Suprapubic skin (tissue), 4 donors: ENCODE data around the gene CCDC57. TPM values are rescaled to one million over a fixed set of nuclear protein-coding genes. Genes with fewer than 3 reads are reported as not detected.

ENCODE experiments used
- DNase-seq, 2 donors: peaks; one replicate each; pipeline ENCODE4 v3.0.0-alpha.2; 2019; ENCODE audit warnings: low spot score in 2 of 2
- H3K27ac ChIP-seq: fragments of 200-600 bp; sonication (generic); one replicate; pipeline ENCODE4 v1.5.1; 2019
- H3K27me3 ChIP-seq: fragments of 200-600 bp; sonication (generic); one replicate; pipeline ENCODE4 v1.5.1; 2019
- H3K36me3 ChIP-seq: fragments of 200-600 bp; sonication (generic); one replicate; pipeline ENCODE4 v1.5.1; 2019
- H3K4me1 ChIP-seq: fragments of 200-600 bp; sonication (generic); one replicate; pipeline ENCODE4 v1.5.1; 2019
- H3K4me3 ChIP-seq: fragments of 200-600 bp; sonication (generic); one replicate; pipeline ENCODE4 v1.5.1; 2019; ENCODE audit warnings: mild to moderate bottlenecking
- H3K9me3 ChIP-seq: fragments of 200-600 bp; sonication (generic); one replicate; pipeline ENCODE4 v1.5.1; 2019
- CTCF ChIP-seq, 2 donors: fragments of 200-600 bp in 1 of 2; fragments of 450-650 bp in 1 of 2; sonication (generic) in 1 of 2; IDR thresholded peaks; one replicate each; pipeline ENCODE4 v1.5.1; 2016 to 2019; ENCODE audit warnings: antibody characterized with exemption in 2 of 2, mild to moderate bottlenecking in 1 of 2, moderate library complexity in 1 of 2
- EP300 ChIP-seq: sonication (generic); formaldehyde crosslinking; IDR thresholded peaks from one replicate; pipeline ENCODE4 v1.6.1; 2017; ENCODE audit warnings: antibody characterized with exemption
- POLR2A ChIP-seq, 2 donors: fragments of 450-650 bp; IDR thresholded peaks; one replicate each; pipeline ENCODE4 v1.6.1; 2017; ENCODE audit warnings: antibody characterized with exemption in 2 of 2, mild to moderate bottlenecking in 2 of 2, moderate library complexity in 2 of 2
- POLR2AphosphoS5 ChIP-seq, 3 donors: sonication (generic); formaldehyde crosslinking; IDR thresholded peaks; one replicate each; pipeline ENCODE4 v1.6.1; 2017; ENCODE audit warnings: antibody characterized with exemption in 3 of 3
- WGBS: methylation state at CpG from one replicate; pipeline ENCODE4 v1.1.5; 2018; 5-methylcytosine and 5-hydroxymethylcytosine counted together
- total RNA-seq, 4 donors: library from RNA; depleted of rRNA; stranded (reverse); fragments of >200 nt; gene quantifications; one replicate each; pipeline ENCODE4 v1.1.0, GENCODE V29; 2016

The CCDC57 gene
- total RNA-seq, 4 donors from 2014 or later: 16.1 to 29.8 (median 20.3) TPM

- 91% methylated on average over 14 of the region's 38 CpGs for WGBS
- Histone ChIP-seq H3K27ac (no peak overlapping the region), H3K4me3 (no peak overlapping the region), H3K9me3 (no peaks in the 10 kb centered on the region), H3K36me3 (peaks cover 64% of the 10 kb centered on the region), H3K27me3 (no peaks in the 10 kb centered on the region), H3K4me1 (peaks cover 41% of the 10 kb centered on the region)
- TF ChIP-seq CTCF (IDR thresholded peaks at IDR 0.05) (no peak), POLR2AphosphoS5 (IDR thresholded peaks at IDR 0.05) (no peak), POLR2A (IDR thresholded peaks at IDR 0.05) (no peak), EP300 (no peak)
- DNase-seq: no peak
These were observed 158.2 kb downstream of the CCDC57 start for GRCh38 chr17:82054351-82055022.

DNA sequence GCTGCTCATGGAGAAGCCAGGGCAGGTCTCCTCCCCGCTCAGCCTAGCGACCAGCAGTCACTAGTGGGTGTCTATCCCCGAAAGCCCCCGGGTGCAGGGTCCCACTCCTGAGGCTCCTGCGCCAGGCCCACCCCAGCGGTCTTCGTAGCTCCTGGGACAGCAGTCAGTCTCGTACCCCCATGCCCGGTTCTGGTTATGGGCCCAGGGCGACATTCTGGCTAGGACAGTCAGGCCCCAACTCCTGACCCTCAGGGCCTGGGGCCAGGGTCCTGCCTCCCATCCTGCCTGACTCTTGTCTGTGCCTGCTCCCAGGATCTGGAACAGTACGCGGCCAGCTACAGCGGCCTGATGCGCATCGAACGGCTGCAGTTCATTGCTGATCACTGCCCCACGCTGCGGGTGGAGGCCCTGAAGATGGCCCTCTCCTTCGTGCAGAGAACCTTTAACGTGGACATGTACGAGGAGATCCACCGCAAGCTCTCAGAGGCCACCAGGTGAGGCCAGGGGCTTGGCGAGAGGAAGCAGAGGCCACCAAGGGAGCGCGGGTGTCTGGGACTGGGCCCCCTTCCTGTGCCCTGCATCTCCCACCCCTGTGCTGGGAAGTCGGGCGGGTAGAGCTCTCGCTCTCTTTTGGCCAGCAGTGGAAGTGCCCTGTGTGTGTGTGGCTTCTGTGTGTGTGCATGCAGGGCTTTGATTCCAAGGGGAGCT is 158.9 kb downstream of the CCDC57 start:
- Histone ChIP-seq H3K4me3 (peak overlapping the region; percentile 85), H3K27me3 (no peaks in the 10 kb centered on the region), H3K27ac (no peak overlapping the region), H3K36me3 (peaks cover 62% of the 10 kb centered on the region), H3K9me3 (no peaks in the 10 kb centered on the region), H3K4me1 (peaks cover 42% of the 10 kb centered on the region)
- DNase-seq: no peak
- 100% methylated on average over 1 of the region's 28 CpGs for WGBS
- TF ChIP-seq CTCF (IDR thresholded peaks at IDR 0.05): no peak

GRCh38 chr17:82053130-82053529 is 159.5 kb downstream of the CCDC57 start:
- no peak for DNase-seq
- Histone ChIP-seq H3K9me3 (no peaks in the 10 kb centered on the region), H3K4me1 (peaks cover 42% of the 10 kb centered on the region), H3K4me3 (peak overlapping the region; percentile 85), H3K27ac (no peak overlapping the region), H3K36me3 (peaks cover 62% of the 10 kb centered on the region), H3K27me3 (no peaks in the 10 kb centered on the region)
- TF ChIP-seq POLR2AphosphoS5 (IDR thresholded peaks at IDR 0.05): no peak
- TF ChIP-seq CTCF (IDR thresholded peaks at IDR 0.05): no peak
- no peak for TF ChIP-seq POLR2A (IDR thresholded peaks at IDR 0.05)
- 96% methylated on average over 11 of the region's 19 CpGs for WGBS

DNA sequence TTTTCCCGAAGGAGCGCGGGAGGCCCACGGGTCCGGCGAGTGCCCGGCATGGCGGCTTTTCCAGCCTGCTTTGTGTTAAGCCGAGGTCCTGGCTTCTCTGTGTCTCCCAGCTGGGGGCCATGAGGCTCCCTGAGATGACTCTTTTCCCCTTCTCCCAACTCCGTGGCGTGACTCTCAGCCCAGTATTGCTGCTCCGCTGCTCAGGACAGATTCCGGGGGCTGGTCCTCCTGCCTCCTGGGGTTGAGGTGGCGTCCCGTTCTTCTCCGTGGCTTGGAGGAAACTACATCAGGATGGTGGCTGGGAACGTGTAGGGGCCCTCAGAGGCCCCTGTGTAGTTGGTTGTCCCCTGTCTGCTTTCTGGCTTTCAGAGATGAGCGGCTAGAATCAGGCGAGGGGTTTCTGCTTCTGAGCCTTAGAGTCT is 160.0 kb downstream of the CCDC57 start:
- H3K36me3 ChIP-seq: peaks cover 62% of the 10 kb centered on the region
- no peak for DNase-seq
- peak overlapping the region; percentile 85 for H3K4me3 ChIP-seq
- no peaks in the 10 kb centered on the region for H3K27me3 ChIP-seq
- H3K4me1 ChIP-seq: peaks cover 42% of the 10 kb centered on the region
- TF ChIP-seq CTCF (IDR thresholded peaks at IDR 0.05): no peak
- no peak for TF ChIP-seq POLR2AphosphoS5 (IDR thresholded peaks at IDR 0.05)
- no peak for TF ChIP-seq POLR2A (IDR thresholded peaks at IDR 0.05)
- TF ChIP-seq EP300: no peak
- no peaks in the 10 kb centered on the region for H3K9me3 ChIP-seq
- WGBS: 57% methylated on average over 3 of the region's 19 CpGs
- no peak overlapping the region for H3K27ac ChIP-seq

DNA sequence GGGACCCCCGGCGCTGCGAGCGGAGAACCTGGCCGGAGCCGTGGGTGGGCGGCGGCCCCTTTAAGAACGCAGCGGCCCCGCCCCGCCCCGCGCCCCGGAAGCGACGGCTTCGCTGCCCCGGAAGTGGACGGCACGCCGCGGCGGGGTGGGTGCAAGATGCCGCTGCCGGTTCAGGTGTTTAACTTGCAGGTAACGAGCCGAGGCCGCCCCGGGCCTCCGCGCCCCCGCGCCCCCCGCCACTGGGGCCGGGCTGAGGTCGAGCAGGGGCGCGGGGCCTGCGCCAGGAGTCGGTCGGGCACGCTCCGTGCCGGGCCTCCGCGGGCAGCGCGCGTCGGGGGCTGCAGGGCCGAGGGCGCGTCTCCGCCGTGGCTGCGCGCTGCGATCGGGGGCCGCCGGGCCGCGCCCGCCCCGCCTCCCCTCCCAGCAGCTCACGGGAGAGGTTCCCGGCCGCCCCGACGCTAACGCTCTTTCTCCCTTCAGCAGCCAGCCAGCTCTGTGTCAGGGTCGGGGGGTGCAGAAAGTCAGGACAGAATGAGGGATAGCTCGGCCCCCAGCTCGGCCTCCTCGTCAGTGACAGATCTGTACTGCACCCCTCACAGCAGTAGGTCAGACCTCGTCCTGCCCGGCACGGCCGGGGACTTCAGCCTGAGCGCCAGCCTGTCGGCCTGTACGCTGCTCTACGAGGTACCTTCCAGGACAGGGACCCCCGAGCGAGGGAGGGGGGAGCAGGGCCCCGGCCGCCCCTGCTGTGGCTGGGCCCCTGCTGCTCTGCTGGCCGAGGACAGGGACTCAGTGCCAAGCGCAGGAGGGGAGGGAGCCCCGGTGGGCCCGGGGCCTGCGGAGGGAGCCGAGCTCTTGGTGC is 160.6 kb downstream of the CCDC57 start, which contains the start of the genes GPS1 and RFNG:
TSS of gene GPS1 (plus strand) at position 123 of the 862 bp plus-strand sequence. CDS start at position 157, 34 bp downstream.
TSS of gene RFNG (minus strand) at position 36 of the 862 bp plus-strand sequence. CDS start 45 bp downstream, outside the sequence.
- Histone ChIP-seq H3K4me3 (peak within 1 kb of the TSS; percentile 85), H3K9me3 (no peaks in the 10 kb centered on the region), H3K27me3 (no peaks in the 10 kb centered on the region), H3K36me3 (peaks cover 62% of the 10 kb centered on the region), H3K4me1 (peaks cover 42% of the 10 kb centered on the region), H3K27ac (peak within 1 kb of the TSS; percentile 77)
- WGBS: 2% methylated on average over 26 of the region's 94 CpGs
- DNase-seq: no peak
- TF ChIP-seq EP300 (no peak), POLR2AphosphoS5 (IDR thresholded peaks at IDR 0.05) (no peak), CTCF (IDR thresholded peaks at IDR 0.05) (no peak), POLR2A (IDR thresholded peaks at IDR 0.05) (no peak)
